HG03097 (cell line): ENCODE measurements around the gene CCNT1.
"Not testable (repeated sequence)": the region's sequence is repeated elsewhere in the genome, so short reads cannot be mapped to it uniquely, and the experiment has no call there.

ENCODE experiments used
- ATAC-seq: cut with Tn5 transposase; IDR thresholded peaks from one replicate; pipeline ENCODE4 v1.9.1; 2021; ENCODE audit not compliant: unreplicated experiment, low FRiP score

CCNT1 gene

GRCh38 chr12:48716493-48717251 is at the start of gene CCNT1:
Gene CCNT1 (minus strand): TSS chr12:48716707. CDS start chr12:48716675, 32 bp downstream.
- peak; percentile 93 for ATAC-seq

- no peak for ATAC-seq
Measured at GRCh38 chr12:48765753-48766162, 49.3 kb upstream of the CCNT1 start.

GRCh38 chr12:48764521-48764920 is 48.0 kb upstream of the CCNT1 start:
- no peak for ATAC-seq

- ATAC-seq, result no peak
Measured at GRCh38 chr12:48758737-48759136, 42.2 kb upstream of the CCNT1 start.

GRCh38 chr12:48758186-48758585 is 41.7 kb upstream of the CCNT1 start:
- ATAC-seq, result no peak

- ATAC-seq, result no peak
Measured at GRCh38 chr12:48750769-48751356, 34.4 kb upstream of the CCNT1 start.

- ATAC-seq, result no peak
Measured at GRCh38 chr12:48750215-48750614, 33.7 kb upstream of the CCNT1 start.

GRCh38 chr12:48744251-48745008 is 27.9 kb upstream of the CCNT1 start:
- no peak for ATAC-seq

- ATAC-seq, result no peak
Measured at GRCh38 chr12:48739618-48740269, 23.2 kb upstream of the CCNT1 start.

GRCh38 chr12:48736456-48736855 is 19.9 kb upstream of the CCNT1 start:
- ATAC-seq, result no peak

- no peak for ATAC-seq
Measured at GRCh38 chr12:48728807-48729206, 12.3 kb upstream of the CCNT1 start.

GRCh38 chr12:48720737-48721136 is 4.2 kb upstream of the CCNT1 start:
- not testable (repeated sequence) for ATAC-seq

- ATAC-seq, result not testable (repeated sequence)
Measured at GRCh38 chr12:48720171-48720570, 3.7 kb upstream of the CCNT1 start.

GRCh38 chr12:48719002-48719401 is 2.5 kb upstream of the CCNT1 start:
- not testable (repeated sequence) for ATAC-seq

- no peak for ATAC-seq
Measured at GRCh38 chr12:48717252-48717695, 767 bp upstream of the CCNT1 start.

- ATAC-seq, result no peak
Measured at GRCh38 chr12:48716168-48716492, 377 bp downstream of the CCNT1 start.

- no peak for ATAC-seq
Measured at GRCh38 chr12:48712209-48712608, 4.3 kb downstream of the CCNT1 start.

- not testable (repeated sequence) for ATAC-seq
Measured at GRCh38 chr12:48698822-48699221, 17.7 kb downstream of the CCNT1 start.

- no peak for ATAC-seq
Measured at GRCh38 chr12:48696626-48697025, 19.9 kb downstream of the CCNT1 start.

- ATAC-seq, result no peak
Measured at GRCh38 chr12:48695859-48696258, 20.6 kb downstream of the CCNT1 start.

- no peak for ATAC-seq
Measured at GRCh38 chr12:48694038-48694437, 22.5 kb downstream of the CCNT1 start.
